Panc1 (cell line): ENCODE data around the gene SPTBN4.

Source experiments
- SIN3A ChIP-seq: IDR thresholded peaks from 2 replicates; pipeline ENCODE4 v1.6.1; 2012; ENCODE audit warnings: low read depth, mild to moderate bottlenecking, low read length, moderate library complexity, borderline replicate concordance; ENCODE audit not compliant: insufficient read depth
- TF ChIP-seq, protein P1 (sequence below): fragments of 450-650 bp; IDR thresholded peaks from 2 replicates; pipeline ENCODE4 v1.5.1; 2017; ENCODE audit warnings: mild to moderate bottlenecking
- TF ChIP-seq, protein P2 (sequence below), 2 experiments: IDR thresholded peaks; 2 replicates each; pipeline ENCODE4 v1.6.1; 2011 to 2012; ENCODE audit warnings: low read depth in 2 of 2, control low read depth in 1 of 2, low read length in 1 of 2, mild to moderate bottlenecking in 1 of 2, moderate library complexity in 1 of 2; ENCODE audit not compliant: insufficient read depth in 1 of 2

DNA sequence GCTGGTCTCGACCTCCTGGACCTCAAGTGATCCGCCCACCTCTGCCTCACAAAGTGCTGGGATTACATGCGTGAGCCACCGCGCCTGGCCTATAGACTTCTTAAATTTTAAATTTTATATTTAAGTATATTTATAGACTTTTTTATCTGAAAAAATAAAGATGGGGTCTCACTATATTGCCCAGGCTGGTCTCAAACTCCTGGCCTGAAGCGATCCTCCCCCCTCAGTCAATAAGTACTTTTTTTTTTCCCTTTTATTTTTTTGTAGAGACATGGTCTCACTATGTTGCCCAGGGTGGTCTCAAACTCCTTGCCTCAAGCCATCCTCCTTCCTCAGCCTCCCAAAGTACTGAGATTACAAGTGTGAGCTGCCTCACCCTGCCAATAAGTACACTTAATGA, 42.9 kb upstream of the SPTBN4 start:
- TF ChIP-seq, protein P1, sequence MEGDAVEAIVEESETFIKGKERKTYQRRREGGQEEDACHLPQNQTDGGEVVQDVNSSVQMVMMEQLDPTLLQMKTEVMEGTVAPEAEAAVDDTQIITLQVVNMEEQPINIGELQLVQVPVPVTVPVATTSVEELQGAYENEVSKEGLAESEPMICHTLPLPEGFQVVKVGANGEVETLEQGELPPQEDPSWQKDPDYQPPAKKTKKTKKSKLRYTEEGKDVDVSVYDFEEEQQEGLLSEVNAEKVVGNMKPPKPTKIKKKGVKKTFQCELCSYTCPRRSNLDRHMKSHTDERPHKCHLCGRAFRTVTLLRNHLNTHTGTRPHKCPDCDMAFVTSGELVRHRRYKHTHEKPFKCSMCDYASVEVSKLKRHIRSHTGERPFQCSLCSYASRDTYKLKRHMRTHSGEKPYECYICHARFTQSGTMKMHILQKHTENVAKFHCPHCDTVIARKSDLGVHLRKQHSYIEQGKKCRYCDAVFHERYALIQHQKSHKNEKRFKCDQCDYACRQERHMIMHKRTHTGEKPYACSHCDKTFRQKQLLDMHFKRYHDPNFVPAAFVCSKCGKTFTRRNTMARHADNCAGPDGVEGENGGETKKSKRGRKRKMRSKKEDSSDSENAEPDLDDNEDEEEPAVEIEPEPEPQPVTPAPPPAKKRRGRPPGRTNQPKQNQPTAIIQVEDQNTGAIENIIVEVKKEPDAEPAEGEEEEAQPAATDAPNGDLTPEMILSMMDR, result no peak
- TF ChIP-seq SIN3A, result no peak
- TF ChIP-seq, protein P2, sequence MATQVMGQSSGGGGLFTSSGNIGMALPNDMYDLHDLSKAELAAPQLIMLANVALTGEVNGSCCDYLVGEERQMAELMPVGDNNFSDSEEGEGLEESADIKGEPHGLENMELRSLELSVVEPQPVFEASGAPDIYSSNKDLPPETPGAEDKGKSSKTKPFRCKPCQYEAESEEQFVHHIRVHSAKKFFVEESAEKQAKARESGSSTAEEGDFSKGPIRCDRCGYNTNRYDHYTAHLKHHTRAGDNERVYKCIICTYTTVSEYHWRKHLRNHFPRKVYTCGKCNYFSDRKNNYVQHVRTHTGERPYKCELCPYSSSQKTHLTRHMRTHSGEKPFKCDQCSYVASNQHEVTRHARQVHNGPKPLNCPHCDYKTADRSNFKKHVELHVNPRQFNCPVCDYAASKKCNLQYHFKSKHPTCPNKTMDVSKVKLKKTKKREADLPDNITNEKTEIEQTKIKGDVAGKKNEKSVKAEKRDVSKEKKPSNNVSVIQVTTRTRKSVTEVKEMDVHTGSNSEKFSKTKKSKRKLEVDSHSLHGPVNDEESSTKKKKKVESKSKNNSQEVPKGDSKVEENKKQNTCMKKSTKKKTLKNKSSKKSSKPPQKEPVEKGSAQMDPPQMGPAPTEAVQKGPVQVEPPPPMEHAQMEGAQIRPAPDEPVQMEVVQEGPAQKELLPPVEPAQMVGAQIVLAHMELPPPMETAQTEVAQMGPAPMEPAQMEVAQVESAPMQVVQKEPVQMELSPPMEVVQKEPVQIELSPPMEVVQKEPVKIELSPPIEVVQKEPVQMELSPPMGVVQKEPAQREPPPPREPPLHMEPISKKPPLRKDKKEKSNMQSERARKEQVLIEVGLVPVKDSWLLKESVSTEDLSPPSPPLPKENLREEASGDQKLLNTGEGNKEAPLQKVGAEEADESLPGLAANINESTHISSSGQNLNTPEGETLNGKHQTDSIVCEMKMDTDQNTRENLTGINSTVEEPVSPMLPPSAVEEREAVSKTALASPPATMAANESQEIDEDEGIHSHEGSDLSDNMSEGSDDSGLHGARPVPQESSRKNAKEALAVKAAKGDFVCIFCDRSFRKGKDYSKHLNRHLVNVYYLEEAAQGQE (IDR thresholded peaks at IDR 0.05; ENCODE audit: insufficient read depth in 1 of 2, low read depth in 2 of 2, low read length in 1 of 2), result no peak
